ENCODE results near the gene TRIP13. TPM values are rescaled to one million over a fixed set of nuclear protein-coding genes. Genes with fewer than 3 reads are reported as not detected.
A peak's percentile ranks its signal among the peaks of the same experiment; 100 is the strongest.
"Not testable (repeated sequence)": the region's sequence is repeated elsewhere in the genome, so short reads cannot be mapped to it uniquely, and the experiment has no call there.

The TRIP13 gene
- 9.3 and 18.2 TPM in 2 replicates for total RNA-seq (ENCODE audit: low replicate concordance)
- long read RNA-seq, transcript TRIP13-201 (13 exons, 2,672 nt): major isoform, 19 of 22 reads
- long read RNA-seq, partial matches to known transcripts: 1 of 22 reads
- long read RNA-seq, other reads (novel, unspliced or antisense): 2 of 22 reads

- H3K9me3 Mint-ChIP-seq: no peaks in the 10 kb centered on the region
- peak; percentile 22 for TF ChIP-seq CTCF (conservative IDR thresholded peaks at IDR 0.05)
- H3K36me3 Mint-ChIP-seq: peaks cover 4% of the 10 kb centered on the region
- no peaks in the 10 kb centered on the region for H3K27me3 Mint-ChIP-seq
- peak; percentile 87 for DNase-seq (ENCODE audit: extremely low spot score, unreplicated experiment)
- H3K27ac Mint-ChIP-seq: peak within 1 kb of the TSS; percentile 92
- peaks cover 14% of the 10 kb centered on the region for H3K4me1 Mint-ChIP-seq (ENCODE audit: unreplicated experiment)
- peak within 1 kb of the TSS; percentile 93 for H3K4me3 Mint-ChIP-seq
These were observed at the start of gene TRIP13, which contains the start of gene BRD9 for GRCh38 chr5:892394-893136. TRIP13 (plus strand) TSS chr5:892884; CDS start chr5:892999, 115 bp downstream. BRD9 (minus strand) TSS chr5:892801; CDS start chr5:892657, 144 bp downstream.

DNA sequence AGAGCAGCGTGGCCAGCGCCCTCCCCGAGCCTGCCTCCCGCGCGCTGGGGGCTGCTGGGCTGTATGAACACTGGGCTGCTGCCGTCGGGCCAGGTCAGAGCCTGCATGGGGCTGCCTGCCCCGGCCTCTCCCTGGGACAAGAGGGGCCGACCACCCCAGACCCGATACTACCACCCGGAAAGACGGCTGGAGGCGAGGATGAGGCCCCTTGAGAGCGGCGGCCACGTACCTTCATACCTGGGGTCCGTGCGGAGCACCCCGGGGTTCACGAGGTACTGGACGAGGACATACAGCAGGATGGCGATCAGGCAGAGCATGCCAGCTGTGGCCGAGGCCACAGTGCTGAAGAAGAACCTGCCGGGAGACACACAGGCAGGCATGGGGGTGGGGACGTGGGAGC lies 49.3 kb upstream of the TRIP13 start:
- H3K4me3 Mint-ChIP-seq: not testable (repeated sequence)

GRCh38 chr5:843926-844325 lies 48.8 kb upstream of the TRIP13 start:
- H3K4me3 Mint-ChIP-seq; H3K27ac Mint-ChIP-seq; H3K4me1 Mint-ChIP-seq (ENCODE audit: unreplicated experiment); H3K9me3 Mint-ChIP-seq; H3K27me3 Mint-ChIP-seq; H3K36me3 Mint-ChIP-seq: not testable (repeated sequence)
- DNase-seq (ENCODE audit: extremely low spot score, unreplicated experiment): peak; percentile 66

More for the DNA sequence above, 49.3 kb upstream of the TRIP13 start:
- not testable (repeated sequence) for H3K27me3 Mint-ChIP-seq; H3K27ac Mint-ChIP-seq; H3K4me1 Mint-ChIP-seq (ENCODE audit: unreplicated experiment); H3K36me3 Mint-ChIP-seq; H3K9me3 Mint-ChIP-seq
- peak; percentile 67 for DNase-seq (ENCODE audit: extremely low spot score, unreplicated experiment)

GRCh38 chr5:844426-844825 lies 48.3 kb upstream of the TRIP13 start:
- not testable (repeated sequence) for H3K4me3 Mint-ChIP-seq; H3K27ac Mint-ChIP-seq; H3K4me1 Mint-ChIP-seq (ENCODE audit: unreplicated experiment); H3K27me3 Mint-ChIP-seq; H3K9me3 Mint-ChIP-seq; H3K36me3 Mint-ChIP-seq
- peak; percentile 72 for DNase-seq (ENCODE audit: extremely low spot score, unreplicated experiment)

DNA sequence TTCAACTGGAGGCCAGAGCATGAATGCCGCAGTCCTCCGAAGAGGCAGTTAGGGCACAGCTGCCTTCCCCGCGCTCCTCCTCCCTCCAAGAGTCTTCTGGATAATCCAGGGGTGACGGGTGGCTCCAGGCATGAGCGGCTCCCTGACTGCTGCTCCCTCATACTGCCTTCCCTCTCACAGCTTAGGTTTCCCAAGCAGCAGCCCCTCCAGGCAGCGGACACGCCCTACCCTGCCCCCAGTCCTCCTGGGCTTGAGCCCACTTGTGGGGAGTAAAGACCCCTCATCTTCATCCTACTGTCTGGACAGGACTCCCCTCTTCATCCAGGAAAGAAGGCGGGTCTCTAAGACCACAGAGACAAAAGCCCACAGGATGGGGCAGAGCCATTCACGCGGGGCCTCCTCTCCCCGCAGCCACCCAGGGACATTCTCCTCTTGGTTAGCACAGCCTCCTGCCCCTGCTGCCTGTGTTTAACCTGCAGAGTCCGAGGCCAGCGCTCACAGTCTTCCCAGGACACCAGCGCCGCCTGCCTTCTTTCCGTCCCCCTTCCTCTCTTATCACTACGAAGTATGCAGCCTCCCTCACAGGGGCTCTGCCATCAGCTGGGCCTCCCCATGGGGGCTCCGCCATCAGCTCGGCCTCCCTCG lies 47.5 kb upstream of the TRIP13 start:
- not testable (repeated sequence) for H3K27ac Mint-ChIP-seq; H3K4me1 Mint-ChIP-seq (ENCODE audit: unreplicated experiment); H3K4me3 Mint-ChIP-seq; H3K27me3 Mint-ChIP-seq; H3K9me3 Mint-ChIP-seq; H3K36me3 Mint-ChIP-seq
- DNase-seq (ENCODE audit: extremely low spot score, unreplicated experiment): peak; percentile 67

DNA sequence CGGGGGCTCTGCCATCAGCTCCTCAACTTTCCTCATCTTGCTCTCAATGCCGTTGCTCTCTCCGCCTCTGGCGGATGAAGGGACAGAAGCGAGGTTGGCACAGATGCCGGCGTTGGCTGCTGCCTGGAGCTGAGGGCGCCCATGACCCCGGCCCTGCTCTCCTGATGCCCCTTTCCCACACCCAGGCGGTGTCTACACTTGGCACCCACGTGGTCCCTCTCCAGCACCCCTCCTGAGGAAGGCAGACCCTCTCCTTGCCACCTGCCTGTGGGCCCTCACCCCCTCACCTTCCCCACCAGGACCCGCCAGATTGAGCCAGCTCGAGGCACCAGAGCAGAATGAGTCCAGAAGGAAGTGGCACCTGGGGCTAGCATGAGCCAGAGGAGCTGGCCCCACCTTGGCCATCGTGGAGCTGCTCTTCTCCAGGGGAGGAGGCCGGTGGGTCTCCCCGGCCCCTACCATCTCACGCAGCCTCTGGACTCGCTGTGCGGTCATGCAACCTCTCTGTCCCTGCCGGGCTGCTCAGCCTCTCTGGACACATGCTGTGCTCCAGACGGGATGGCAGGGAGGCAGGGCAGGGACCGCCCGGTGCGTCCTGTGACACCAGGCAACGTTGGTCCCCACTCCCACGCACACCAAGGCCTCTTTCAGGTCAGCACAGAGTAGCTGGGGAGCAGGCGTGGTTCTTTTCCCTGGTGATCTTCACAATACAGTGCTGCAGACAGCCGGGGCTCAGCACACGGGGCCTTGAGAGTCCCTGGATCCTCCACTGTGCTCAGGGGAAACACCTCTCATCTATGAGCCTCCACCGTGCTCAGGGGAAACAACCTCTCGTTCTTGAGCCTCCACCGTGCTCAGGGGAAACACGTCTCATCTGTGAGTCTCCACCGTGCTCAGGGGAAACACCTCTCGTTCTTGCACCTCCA lies 46.7 kb upstream of the TRIP13 start:
- not testable (repeated sequence) for H3K27me3 Mint-ChIP-seq; H3K27ac Mint-ChIP-seq; H3K9me3 Mint-ChIP-seq; H3K4me1 Mint-ChIP-seq (ENCODE audit: unreplicated experiment); DNase-seq (ENCODE audit: extremely low spot score, unreplicated experiment); H3K36me3 Mint-ChIP-seq; H3K4me3 Mint-ChIP-seq

DNA sequence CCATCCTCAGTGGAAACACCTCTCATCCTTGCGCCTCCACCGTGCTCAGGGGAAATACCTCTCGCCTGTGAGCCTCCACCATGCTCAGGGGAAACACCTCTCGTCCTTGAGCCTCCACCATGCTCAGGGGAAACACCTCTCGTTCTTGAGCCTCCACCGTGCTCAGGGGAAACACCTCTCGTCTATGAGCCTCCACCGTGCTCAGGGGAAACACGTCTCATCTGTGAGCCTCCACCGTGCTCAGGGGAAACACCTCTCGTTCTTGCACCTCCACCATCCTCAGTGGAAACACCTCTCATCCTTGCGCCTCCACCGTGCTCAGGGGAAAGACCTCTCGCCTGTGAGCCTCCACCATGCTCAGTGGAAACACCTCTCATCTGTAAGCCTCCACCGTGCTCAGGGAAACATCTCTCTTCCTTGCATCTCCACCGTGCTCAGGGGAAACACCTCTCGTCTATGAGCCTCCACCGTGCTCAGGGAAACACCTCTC lies 46.0 kb upstream of the TRIP13 start:
- DNase-seq (ENCODE audit: extremely low spot score, unreplicated experiment): peak; percentile 69
- H3K9me3 Mint-ChIP-seq; H3K36me3 Mint-ChIP-seq; H3K4me1 Mint-ChIP-seq (ENCODE audit: unreplicated experiment); H3K4me3 Mint-ChIP-seq; H3K27me3 Mint-ChIP-seq: not testable (repeated sequence)
- H3K27ac Mint-ChIP-seq: peak overlapping the region; percentile 17

GRCh38 chr5:847212-847611 lies 45.5 kb upstream of the TRIP13 start:
- H3K4me1 Mint-ChIP-seq (ENCODE audit: unreplicated experiment); H3K36me3 Mint-ChIP-seq; H3K4me3 Mint-ChIP-seq; DNase-seq (ENCODE audit: extremely low spot score, unreplicated experiment); H3K27me3 Mint-ChIP-seq; H3K9me3 Mint-ChIP-seq; H3K27ac Mint-ChIP-seq: not testable (repeated sequence)

GRCh38 chr5:847736-848135 lies 44.9 kb upstream of the TRIP13 start:
- H3K4me1 Mint-ChIP-seq (ENCODE audit: unreplicated experiment); H3K4me3 Mint-ChIP-seq; H3K27ac Mint-ChIP-seq: not testable (repeated sequence)

More at GRCh38 chr5:847736-848135, 44.9 kb upstream of the TRIP13 start:
- H3K36me3 Mint-ChIP-seq; DNase-seq (ENCODE audit: extremely low spot score, unreplicated experiment); H3K9me3 Mint-ChIP-seq; H3K27me3 Mint-ChIP-seq: not testable (repeated sequence)
